Measurements from ENCODE around the gene KLF3.

Gene KLF3

DNA sequence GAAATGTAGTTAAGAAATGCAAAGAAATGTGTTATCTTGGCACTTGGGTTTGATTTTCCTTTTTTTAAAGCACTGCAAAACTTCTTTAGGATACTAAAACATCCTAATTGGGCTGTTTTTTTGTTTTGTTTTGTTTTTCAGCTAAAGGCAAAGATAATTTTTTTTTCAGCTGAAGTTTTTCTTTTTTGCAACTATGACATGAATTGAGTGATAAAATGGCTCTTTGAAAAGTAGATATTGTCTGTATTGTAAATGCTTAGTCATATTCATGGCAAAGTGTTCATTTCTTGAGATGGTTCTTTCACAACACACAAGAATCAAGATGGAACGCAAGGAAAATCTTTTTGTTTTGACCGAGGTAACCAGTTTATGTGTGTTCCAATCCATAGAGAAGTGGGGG, 35.1 kb downstream of the KLF3 start:
- DNase-seq = no peak

DNA sequence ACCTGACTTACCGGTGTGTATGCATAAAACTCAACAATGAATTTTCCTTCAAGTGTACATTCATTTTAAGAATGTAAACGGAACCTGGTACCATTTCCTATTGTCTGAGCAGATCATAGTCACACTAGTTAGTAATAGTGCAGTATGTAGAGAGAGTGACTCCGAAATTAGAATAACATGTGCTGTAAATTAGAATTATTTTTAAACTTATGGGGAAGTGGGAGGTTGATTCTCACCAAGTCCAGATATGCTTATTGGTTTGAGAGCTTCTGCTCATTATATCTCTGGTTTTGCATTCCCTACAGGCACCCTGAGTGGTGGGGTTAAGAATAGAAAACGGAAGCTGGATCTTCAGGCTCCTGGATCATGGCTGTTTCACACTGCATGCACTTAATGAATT, 39.6 kb downstream of the KLF3 start:
- no peak for DNase-seq

DNA sequence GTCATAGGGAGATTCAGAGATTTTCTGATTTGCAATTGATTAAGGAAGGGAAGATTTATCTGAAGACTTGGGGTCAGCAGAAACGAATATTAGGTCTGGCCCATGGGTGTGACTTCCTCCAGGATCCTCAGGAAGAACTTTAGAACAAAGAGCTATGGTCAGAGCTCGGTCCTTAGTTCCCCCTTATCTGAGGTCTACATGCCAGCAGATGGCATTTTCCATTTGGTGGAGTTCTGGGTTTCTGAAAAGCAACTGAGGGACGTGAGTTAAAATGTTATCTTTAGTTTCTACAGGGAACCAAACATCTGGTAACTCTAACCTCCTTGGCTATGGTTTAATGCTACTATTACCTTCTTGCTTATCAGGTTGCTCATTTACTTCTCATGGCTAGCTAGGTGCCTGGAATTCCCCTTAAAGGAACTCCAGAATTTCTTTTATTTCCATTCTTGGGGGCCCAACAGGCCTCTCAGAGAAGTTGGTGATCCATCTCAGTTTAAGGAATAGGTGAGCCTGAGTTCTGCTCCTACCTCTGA, 40.7 kb downstream of the KLF3 start:
- DNase-seq = no peak

DNA sequence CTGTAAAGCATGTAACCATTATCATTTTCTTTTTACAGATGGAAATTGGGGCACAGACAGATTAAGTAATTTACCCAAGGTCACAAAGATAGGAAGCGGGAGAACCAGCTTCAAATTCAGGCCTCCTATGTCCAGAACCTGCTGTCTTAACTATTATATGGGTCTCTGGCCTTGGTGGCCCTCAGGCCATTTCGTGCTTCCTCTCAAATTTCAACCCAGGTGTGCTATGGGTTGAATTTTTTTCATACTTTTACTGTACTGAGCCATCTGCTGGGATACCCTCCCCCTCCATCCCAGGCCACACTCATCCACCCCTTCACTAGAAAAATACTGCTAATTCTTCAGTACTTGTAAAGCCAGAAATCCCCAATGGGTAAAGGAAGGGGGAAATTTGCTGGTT, 42.3 kb downstream of the KLF3 start:
- no peak for DNase-seq

GRCh38 chr4:38710053-38710452, 46.1 kb downstream of the KLF3 start:
- DNase-seq = no peak

- DNase-seq = no peak
Observed at GRCh38 chr4:38711066-38711465, 47.1 kb downstream of the KLF3 start.

GRCh38 chr4:38715050-38715449, 51.1 kb downstream of the KLF3 start:
- DNase-seq = no peak

GRCh38 chr4:38716256-38716655, 52.3 kb downstream of the KLF3 start:
- DNase-seq = no peak

- DNase-seq = no peak
Observed at GRCh38 chr4:38717604-38718003, 53.6 kb downstream of the KLF3 start.

GRCh38 chr4:38723114-38723513, 59.1 kb downstream of the KLF3 start:
- DNase-seq = no peak

GRCh38 chr4:38723726-38724474, 59.9 kb downstream of the KLF3 start:
- DNase-seq = no peak

GRCh38 chr4:38724475-38724808, 60.4 kb downstream of the KLF3 start:
- DNase-seq = no peak

GRCh38 chr4:38728631-38729141, 64.7 kb downstream of the KLF3 start:
- DNase-seq = no peak

GRCh38 chr4:38730493-38730829, 66.5 kb downstream of the KLF3 start:
- no peak for DNase-seq

- DNase-seq = no peak
Observed at GRCh38 chr4:38730830-38731646, 67.0 kb downstream of the KLF3 start.

GRCh38 chr4:38733663-38734062, 69.7 kb downstream of the KLF3 start:
- DNase-seq = no peak

- DNase-seq = no peak
Observed at GRCh38 chr4:38734446-38734845, 70.4 kb downstream of the KLF3 start.

DNA sequence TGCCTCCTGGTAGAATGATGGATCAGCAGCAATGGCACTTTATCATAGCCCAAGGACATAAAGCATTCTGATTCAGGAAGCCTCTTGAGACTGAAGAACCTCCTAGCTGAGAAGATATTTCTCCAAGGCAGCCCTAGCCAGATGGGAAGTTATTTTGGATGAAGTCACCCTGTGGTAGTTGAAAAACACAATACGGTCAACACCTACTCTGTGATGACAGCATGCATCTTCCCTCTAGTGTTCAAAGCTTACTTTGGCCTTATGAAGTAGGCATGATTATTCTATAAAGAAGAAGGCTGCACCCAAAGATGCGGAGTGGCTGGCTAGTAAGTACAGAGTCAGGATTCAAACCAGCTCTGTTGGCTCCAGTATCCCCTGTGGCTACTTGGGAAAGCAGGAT, 70.9 kb downstream of the KLF3 start:
- DNase-seq = no peak

- no peak for DNase-seq
Observed at GRCh38 chr4:38735870-38736269, 71.9 kb downstream of the KLF3 start.

GRCh38 chr4:38738940-38739803, 75.2 kb downstream of the KLF3 start:
- DNase-seq = no peak

DNA sequence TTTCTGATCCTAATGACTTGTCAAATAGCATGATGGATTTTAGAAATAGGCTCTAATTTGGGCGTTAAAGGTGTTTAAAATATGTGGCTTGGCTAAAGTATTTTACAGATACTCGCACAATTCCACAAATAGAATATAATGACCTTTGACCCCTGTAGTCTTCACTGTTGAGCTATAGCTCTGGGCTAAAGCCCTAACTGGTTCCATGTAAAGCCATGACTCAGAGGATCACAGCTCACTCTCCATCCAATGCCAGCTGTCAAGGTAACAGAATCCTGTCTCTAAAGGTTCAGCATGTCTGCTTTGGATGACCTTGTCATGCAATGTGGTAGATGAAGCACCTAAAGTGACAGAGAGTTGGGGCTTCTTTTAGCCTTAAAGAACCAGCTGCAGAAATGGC, 76.3 kb downstream of the KLF3 start:
- no peak for DNase-seq

GRCh38 chr4:38743866-38744265, 79.9 kb downstream of the KLF3 start:
- DNase-seq = no peak

DNA sequence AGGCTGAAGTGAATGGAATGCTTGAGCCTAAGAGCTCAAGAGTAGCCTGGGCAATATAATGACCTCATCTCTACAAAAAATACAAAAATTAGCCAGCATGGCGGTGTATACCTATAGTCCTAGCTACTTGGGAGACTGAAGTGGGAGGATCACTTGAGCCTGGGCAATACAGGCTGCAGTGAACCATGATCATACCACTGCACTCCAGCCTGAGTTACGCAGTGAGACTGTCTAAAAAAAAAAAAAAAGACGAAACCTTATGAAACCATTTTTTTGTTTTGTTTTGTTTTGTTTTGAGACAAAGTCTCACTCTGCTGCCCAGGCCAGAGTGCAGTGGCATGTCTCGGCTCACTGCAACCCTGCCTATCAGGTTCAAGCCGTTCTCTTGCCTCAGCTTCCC, 81.9 kb downstream of the KLF3 start:
- DNase-seq = no peak

Measured in NCI-H446 treated with DMSO at 0.1 percent for 48 hours (cell line).